Left renal cortex interstitium (tissue), 4 donors: ENCODE data around the gene IRF2. TPM values are rescaled to one million over a fixed set of nuclear protein-coding genes. Genes with fewer than 3 reads are reported as not detected.
A peak's percentile ranks its signal among the peaks of the same experiment; 100 is the strongest.

Experiments
- DNase-seq, 4 donors: peaks; one replicate each; pipeline ENCODE4 v3.0.0-alpha.2; 2013; ENCODE audit warnings: low read depth in 4 of 4, low spot score in 2 of 4, missing footprints in 1 of 4
- polyA plus RNA-seq, 4 donors: library from polyadenylated mRNA; unstranded; fragments of 120-200 nt; gene quantifications; one replicate each; pipeline ENCODE4 v1.2.1, GENCODE V29; 2013; ENCODE audit not compliant: insufficient read length in 4 of 4

IRF2 gene
- polyA plus RNA-seq, 4 donors = 30.2 to 35.5 (median 33.0) TPM

DNA sequence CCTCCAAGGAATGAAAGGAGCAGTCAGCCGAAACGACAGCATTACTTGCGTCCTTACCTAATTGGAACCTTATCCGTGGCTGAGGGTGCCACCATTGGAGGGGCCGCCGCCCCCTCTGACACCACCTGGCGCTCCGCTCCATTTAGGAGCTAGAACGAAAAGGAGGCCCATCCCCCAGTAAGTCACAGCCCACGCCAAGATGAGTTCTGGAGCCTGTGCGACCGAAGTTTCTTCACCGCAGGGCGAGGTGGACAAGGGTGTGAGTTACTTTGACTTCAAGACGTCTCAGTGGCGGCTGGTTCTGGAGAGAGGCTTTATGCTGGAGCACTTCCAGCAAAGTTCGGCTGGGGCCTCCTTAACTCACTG is 729 bp upstream of the IRF2 start:
- peak in 2 of 4 donors; percentile 44 to 48 for DNase-seq

DNA sequence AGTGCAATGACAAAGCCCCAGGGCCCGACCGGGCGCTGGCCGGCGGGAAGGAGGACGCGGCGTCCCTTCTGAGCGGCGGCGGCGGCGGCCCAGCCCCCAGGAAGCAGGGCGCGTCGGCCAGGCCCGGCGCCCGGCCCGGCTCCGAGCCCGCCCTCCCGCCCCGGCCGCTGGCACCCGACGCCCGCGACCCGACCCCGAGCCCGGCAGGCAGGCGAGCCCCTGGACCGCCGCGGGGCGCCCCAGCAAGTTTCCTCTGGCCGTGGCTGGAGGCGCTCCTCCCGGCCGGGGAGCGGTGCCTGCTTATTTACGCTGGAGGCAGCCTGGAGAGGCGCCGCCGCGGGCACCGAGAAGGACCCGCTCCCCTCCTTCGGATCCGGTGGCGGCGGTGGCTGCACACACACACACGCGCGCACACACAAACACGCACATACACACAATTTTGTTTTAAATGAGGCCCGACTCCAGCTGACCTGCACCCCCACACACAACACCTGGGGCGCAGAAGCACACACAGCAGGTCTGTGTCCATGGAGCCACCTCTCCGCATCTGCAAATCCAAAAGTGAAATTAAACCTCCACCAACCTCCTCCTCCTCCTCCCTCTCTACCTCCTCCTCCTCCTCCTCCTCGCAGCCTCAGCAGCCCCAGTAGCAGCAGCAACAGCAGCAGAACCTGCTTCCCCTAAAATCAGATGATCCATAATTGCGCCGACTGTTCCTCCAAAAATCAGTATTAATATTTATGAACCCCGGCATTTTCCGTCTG is 669 bp downstream of the IRF2 start:
- DNase-seq = peak in 3 of 4 donors; percentile 41 to 59 (median 44)

DNA sequence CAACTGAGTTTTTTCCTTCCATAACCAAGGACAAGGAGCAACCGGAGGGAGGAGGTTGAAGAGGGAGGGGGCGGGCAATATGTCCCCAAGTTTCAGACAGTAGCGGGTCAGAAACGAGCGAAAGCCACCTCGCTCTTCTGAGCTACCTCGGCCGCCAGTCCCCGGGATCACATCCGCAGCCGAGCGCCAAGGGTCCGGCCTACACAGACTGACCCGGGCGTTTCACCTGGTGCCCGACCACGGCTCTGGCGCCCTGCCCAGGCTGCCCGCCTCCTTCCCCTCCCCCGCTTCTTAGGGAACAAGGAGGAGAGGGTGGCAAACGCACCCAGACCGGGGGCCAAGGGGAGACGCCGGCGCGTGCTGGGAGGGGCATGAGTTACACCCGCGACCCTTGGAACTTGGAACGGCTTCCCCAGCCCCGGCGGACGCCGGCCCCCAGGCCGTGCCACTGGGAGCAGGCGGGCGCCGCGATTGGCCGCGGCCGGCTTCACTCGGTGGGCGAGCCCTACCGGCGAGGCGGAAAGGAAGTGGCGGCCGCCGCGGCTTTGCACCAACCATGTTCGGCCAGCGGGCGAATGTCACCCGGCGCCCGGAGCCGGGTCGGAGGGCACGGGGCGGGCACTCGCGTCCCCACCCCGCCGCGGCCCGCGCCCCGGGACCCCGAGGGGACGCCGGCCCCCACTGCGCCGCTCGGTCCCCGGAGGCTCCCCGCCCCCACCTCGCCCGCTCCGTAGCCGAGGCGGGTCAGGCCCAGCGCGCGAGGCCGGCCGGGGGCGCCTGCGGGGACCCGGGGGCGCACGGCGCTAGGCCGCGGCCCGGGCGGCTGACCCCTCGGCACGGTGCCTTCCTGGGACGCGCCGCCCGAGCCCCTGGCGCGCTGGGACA is 1.5 kb downstream of the IRF2 start:
- DNase-seq = peak in 2 of 4 donors; percentile 38 to 51

DNA sequence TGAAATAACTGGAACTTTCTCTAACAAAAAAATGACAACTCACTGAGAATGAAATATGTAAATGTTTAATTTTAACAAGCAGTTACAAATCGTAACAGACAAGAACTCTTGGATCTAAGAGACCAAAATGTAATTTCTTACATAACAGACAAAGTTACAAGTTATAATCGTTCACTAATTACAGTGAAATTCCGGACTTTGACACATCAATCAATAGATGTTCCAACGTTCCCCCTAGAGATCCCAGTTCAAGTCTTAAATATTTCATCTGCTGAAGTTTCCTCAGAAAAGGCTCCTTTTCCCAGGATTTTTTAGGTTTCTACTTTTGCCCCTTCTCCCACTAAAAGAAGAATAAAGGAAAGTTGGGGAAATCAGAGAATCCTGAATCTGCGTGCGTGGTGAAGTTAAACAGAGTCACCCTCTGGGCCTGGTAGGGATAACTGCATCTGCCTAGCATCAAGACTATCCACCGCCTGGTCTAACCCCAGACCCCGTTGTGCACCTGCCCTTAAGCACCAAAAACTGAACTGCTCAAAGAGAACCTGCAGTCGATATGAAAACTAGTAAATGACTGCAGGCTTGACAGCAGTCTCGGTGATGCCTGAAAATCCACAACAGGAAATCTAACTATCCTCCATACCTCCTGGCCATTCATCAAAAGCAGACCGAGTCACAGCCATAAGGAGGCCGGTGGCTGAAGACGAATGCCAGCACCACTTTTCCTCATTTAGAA is 2.3 kb downstream of the IRF2 start:
- no peak for DNase-seq

DNA sequence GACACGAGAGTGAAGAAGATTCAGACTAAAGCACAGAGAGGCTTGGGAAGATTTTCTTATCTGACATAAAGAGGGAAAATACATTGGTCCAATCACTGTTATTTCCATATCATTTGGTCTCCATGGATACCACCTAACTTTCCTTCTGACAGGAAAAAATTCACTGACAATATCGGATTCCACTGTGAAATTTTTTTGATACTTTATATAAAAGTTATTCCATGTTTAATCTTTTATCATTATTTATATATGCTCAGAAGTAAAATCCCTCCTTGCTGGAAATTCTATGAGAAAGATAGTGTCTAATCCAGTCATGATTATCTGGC is 3.6 kb downstream of the IRF2 start:
- no peak for DNase-seq

DNA sequence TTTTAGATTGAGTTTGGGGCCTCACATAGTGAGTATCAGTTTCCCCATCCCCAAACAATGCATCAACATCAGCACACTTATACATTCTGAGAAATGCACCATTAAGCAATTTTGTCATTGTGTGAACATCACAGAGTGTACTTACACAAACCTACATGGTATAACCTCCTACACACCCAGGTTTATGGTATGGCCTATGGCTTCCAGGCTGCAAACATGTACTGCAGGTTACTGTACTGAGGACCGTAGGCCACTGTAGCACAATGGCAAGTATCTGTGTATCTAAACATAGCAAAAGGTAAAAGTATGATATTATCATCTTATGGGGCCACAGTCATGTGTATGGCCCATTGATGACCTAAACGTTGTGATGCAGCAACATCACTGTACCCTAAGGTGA is 7.7 kb downstream of the IRF2 start:
- DNase-seq = no peak

DNA sequence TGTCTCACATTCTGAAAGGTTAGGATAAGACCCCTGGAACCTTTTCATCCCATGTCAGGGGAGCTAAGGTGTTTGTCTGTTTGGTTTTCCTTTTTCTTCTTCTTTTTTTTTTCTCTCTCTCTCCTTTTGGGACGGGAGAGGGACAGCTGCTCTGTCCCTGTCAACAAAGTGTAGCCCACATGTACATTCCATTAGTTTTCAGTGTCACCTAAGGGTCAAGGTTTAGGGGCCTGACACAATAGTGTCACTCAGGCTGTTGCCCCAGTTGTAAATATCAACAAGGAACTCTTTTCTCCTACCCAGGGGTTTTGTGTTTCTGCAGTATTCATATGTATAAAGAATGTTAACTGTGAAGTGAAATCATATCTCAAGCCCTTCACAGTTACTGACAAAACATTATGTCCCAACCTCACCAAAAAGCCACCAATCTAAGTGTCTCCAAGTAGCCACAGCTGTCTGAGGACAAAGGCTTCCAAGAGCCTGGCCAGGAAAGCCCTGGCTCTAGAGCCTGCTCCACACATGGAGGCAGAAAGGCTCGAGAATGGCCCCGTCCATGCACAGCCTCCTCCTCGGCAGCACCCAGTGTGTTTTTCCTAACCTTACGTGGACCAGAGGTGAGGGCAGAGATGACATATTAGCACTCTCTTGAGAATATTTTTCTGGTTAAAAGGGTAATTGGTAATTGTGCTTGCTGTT is 9.4 kb downstream of the IRF2 start:
- no peak for DNase-seq

DNA sequence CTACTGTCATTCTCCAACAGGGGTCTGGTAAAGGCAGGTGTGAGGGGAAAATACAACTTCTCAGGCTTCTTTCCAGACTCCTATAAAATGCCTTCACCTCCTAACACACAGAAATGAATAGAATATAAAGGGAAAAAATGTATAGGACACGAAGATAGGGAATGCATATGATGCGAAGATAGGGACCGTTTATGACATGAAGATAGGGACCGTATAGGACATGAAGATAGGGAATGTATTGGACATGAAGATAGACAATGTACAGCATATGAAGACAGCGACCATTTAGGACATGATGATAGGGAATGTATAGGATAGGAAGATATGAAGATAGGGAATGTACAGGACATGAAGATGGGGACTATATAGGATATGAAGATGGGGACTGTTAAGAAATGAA is 10.5 kb downstream of the IRF2 start:
- no peak for DNase-seq

DNA sequence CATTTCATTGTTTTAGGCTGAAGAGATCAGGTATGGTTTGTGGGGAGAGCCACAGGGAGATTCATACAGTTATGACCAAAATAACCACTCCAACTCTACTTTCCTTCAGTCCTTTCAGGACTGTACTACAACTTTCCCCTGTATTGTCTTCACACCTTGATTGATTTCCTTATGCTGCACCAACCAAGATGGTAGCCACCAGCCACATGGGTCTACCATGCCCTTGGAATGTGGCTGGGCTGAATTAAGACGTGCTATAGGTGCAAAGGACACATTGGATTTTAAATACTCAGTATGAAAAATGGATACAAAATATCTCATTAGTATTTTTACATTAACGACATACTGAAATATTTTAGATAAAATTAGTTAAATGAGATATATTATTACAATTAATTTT is 11.2 kb downstream of the IRF2 start:
- DNase-seq = no peak

DNA sequence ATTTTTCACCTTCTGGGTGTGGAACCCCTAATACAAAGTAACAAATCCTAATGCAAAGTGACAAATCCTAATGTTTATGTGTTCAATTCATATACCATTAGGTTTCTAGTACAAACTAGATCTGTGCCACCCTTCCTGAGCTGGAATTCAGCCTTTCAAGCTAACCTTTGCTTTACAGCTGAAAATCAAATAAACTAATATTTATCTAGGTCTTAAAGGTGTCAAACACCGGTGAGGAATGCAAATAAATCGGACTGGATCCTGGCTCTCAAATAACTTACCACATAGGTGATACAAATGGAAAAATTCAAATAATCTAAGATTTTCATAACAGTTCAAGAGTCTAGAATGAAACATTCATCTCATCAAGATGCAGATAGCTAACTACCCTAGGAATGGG is 11.6 kb downstream of the IRF2 start:
- DNase-seq = no peak

DNA sequence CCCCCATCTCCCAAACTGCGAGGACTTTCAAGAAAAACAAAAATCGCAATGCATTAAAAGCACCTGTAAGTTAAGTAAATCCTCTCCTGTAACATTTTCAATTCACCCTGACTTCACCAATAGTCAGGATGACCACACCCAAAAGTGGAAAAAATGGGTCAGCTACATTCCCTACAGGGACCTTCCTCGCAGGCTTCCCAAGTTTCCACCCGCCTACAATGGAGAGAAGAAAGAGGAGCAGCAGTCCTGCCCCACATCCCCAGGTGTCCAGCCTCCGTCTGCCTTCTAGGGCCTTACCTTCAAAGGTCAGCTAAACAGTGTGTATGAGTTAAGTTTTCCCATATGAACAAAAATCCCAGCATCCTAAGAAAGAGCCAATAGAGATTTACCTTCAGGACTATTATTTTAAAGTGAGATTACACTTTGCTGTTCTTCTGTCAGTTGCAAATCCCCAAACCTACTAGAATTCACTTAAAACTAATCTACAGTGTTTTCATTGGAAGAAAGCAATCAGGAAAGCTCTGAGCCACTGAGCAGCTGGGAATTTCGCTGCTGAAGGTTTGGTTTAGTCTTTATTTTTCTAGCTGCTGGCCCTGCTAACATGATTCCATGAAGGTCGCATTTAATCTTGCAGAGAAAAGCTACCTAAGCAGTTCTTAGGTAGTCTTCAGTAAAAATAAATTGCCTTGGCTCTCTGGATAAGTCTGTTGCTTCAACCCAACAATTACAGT is 12.5 kb downstream of the IRF2 start:
- no peak for DNase-seq

DNA sequence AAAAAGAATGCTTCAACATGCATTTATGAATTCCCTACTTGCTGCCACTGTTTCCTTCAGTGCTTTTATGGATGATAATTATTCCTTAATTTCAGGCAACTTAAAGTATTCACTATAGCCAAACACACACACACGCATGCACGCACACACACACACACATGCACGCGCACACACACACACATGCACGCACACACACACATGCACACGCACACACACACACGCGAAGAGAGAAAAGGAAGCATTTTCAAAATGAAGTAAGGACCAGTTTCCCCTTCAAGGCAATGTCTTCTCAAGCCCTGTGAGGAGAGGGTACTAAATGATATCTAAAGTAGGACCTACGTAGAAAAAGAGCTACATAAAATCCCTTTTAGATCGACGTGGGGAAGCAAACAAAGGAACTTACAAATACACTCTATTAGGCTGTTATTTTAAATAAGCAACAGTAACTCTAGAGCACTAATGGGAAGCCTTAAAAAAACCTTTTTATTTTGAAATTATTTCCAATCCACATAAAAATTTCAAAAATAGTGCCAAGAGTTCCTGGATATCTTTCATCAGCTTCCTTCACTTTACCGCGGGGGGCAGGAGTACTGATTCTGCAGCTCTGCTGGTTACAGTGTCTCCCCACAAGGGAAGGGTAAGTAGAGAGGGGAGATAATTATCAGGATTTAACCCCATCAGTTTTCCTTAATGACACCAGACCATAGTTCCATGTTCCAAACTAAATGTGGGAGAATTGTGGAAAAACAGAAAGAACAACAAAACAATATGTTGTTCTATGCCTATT is 13.7 kb downstream of the IRF2 start:
- no peak for DNase-seq

DNA sequence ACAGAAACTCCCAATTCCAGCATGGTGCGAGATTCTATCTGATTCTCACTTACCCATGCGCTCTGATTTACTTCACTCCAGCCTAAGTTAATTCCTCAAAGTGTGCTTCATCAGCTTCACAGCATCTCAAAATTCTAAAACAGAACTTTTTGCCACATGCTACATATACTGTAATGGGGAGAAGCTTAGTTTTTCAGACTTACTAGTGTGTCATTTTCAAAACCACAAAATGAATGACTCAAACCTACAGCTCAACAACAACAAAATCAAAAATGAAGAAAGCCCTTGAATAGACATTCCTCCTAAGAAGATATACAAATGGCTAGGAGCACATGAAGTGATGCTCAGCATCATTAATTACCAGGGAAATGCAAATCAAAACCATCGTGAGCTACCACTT is 14.9 kb downstream of the IRF2 start:
- no peak for DNase-seq

DNA sequence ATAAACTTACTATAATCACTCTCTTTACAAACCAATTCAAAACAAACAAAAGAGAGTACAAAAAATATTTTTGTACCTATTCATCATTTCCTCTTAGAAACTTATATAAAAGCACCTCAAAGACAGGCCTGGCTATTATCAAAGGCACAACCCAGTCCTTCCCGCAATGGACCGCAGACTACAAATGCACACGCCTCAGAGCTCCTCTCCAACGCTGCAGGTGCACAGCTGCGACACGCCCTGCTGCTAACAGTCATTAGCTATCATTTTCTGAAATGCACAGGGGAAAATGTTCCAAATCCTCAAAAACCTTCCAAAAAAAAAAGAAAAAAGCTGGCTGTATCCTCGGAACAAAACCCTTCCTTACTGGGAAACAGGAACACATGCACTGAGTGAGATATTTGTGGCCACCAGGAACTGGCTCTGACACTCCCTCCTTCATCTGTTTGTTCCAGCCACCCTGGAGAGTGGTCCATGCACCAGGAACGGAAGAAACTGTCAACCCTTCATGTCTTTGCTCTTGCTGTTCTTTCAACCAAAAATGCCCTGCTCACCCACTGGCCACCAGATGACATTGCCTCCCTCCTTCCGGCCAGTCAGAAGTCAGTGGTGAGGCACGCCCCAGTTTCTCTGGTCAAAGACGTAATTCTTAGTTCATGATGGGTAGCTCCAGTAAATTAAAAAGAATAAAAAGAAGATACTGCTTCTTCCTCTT is 16.7 kb downstream of the IRF2 start:
- no peak for DNase-seq

DNA sequence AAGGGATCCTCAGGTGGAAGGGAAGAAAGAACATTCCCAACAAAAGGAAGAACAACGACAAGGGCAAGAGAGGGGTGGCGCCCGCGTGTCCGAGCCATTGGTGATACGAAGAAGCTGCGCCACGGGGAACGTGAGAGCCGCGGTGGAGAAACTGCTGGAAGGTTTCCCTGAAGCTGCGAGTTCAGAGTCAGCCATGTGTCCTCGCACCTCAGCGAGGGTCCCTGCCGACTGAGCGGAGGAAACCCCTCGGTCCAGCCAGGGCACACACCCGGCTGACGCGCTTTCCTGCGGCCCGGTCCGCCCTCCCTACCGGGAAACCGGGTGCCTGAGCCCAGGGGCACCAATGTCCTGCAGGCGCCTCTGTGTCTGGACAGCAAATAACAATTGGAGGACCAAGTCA is 18.0 kb downstream of the IRF2 start:
- DNase-seq = no peak

DNA sequence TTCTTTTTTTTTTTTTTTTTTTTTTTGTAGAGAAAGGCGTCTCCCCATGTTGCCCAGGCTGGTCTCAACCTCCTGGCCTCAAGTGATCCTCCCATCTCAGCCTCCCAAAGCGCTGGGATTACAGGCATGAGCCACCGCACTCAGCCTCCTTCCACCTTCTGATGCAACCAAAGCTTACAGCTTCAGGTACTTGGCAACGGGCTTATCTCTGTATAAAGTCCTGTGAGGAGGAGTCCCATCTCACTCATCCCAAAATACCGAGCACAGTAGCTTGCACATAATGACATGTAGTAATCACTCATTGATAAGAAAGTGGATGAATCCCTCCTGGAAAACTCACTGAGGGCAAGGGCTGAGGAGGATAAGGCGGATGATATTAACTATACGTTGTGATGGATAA is 19.1 kb downstream of the IRF2 start:
- no peak for DNase-seq

DNA sequence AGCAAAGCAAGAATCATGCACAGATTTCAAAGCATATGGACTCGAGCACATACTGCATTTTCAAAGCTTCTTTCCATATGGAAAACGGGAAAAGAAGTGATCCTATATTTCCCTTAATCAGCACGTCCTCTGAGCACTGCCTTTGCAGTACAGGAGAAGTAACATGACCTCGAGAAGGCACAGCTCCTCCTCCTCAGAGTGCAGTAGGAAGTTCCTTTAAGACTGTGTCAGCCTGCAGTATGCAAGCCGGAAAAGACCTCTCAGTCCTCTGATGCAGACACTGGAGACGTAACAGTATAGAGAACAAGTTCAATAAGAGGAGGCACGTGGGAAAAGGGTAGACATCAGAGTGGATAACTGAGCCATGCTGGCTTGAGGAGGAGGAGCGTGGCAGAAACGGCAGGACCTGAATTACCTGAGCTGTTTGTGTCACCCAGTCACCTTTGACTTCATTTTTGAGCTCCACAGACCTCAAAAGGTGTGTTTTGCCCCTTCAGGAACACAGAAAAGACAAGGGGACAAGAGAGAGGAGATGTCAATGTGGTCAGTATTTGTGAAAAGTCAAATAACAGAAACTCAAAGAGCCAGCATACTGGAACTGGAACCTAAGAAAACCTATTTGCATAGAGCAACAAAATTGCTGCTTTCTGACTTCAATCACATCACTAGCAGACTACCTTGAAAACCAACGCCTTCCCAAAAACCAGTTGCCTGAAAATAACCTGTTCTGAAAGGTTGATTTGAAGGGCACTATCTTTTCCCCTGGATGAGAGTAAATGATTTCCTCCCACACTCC is 20.8 kb downstream of the IRF2 start:
- no peak for DNase-seq

DNA sequence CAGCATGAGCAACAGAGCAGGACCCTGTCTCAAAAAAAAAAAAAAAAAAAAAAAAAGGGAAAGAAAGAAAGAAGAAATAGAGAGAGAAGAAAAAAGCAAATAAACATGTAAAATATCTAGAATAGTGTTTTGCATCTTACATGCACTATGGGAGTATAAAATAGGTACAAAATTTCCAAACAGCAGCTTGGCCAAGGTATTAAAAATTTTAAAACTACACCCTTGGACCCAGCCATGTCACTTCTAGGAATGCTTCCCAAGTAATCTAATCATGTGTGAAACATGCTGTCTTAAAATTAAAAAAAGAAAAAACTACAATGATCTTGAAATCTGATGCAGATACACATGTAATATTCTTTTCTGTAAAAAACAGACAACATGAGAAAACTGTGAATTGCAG is 21.6 kb downstream of the IRF2 start:
- DNase-seq = no peak
